Thyroid gland (tissue), 4 donors: Measurements from ENCODE around the gene ZNF865.

Experiments
- POLR2A ChIP-seq, 2 donors: fragments of 450-650 bp; IDR thresholded peaks; one replicate each; pipeline ENCODE4 v1.6.1; 2017; ENCODE audit warnings: antibody characterized with exemption in 2 of 2, mild to moderate bottlenecking in 2 of 2, moderate library complexity in 1 of 2
- TF ChIP-seq, protein P1 (sequence below), 6 experiments: fragments of 200-600 bp in 3 of 6; fragments of 450-650 bp in 3 of 6; sonication (generic) in 3 of 6; IDR thresholded peaks; one replicate each; pipeline ENCODE4 v1.5.1; 2016 to 2019; ENCODE audit warnings: antibody characterized with exemption in 6 of 6, mild to moderate bottlenecking in 2 of 6, inconsistent platforms in 1 of 6, moderate library complexity in 1 of 6

DNA sequence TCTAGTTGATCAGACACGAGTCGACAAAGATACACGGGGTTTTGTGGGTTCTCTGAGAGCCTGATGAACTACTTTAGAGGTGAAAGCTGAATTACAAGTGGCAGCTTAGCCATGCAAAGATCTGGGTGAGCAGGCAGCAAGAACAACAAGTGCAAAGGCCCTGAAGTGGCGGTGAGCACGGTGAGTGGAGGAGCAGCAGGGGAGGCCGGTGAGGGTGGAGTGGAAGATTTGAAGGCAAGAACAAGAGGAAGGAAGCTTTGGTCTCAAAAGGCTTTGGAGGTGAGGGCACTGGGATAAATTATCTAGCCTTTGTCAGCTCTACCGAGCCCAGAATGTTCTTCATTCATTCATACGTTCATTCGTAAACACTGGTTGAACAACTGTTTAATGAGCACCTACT is 1.4 kb downstream of the ZNF865 start:
- TF ChIP-seq, protein P1, sequence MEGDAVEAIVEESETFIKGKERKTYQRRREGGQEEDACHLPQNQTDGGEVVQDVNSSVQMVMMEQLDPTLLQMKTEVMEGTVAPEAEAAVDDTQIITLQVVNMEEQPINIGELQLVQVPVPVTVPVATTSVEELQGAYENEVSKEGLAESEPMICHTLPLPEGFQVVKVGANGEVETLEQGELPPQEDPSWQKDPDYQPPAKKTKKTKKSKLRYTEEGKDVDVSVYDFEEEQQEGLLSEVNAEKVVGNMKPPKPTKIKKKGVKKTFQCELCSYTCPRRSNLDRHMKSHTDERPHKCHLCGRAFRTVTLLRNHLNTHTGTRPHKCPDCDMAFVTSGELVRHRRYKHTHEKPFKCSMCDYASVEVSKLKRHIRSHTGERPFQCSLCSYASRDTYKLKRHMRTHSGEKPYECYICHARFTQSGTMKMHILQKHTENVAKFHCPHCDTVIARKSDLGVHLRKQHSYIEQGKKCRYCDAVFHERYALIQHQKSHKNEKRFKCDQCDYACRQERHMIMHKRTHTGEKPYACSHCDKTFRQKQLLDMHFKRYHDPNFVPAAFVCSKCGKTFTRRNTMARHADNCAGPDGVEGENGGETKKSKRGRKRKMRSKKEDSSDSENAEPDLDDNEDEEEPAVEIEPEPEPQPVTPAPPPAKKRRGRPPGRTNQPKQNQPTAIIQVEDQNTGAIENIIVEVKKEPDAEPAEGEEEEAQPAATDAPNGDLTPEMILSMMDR (IDR thresholded peaks at IDR 0.05): no peak
- no peak for TF ChIP-seq POLR2A (IDR thresholded peaks at IDR 0.05)
